NCI-H524 treated with DMSO at 0.1 percent for 48 hours (cell line): ENCODE measurements around the gene NANS.
"Not testable (repeated sequence)": the region's sequence is repeated elsewhere in the genome, so short reads cannot be mapped to it uniquely, and the experiment has no call there.

ENCODE experiments used
- DNase-seq: peaks from one replicate; lab custom pipeline; 2025; lab: John Stamatoyannopoulos, UW

Gene NANS

GRCh38 chr9:98101416-98101815 is 44.9 kb downstream of the NANS start:
- no peak for DNase-seq

- DNase-seq = no peak
Measured at GRCh38 chr9:98101868-98102273, 45.3 kb downstream of the NANS start.

- no peak for DNase-seq
Measured at GRCh38 chr9:98104445-98104881, 47.9 kb downstream of the NANS start.

- DNase-seq = no peak
Measured at GRCh38 chr9:98105006-98105405, 48.5 kb downstream of the NANS start.

GRCh38 chr9:98107926-98108325 is 51.4 kb downstream of the NANS start:
- no peak for DNase-seq

- DNase-seq = no peak
Measured at GRCh38 chr9:98108531-98109031, 52.0 kb downstream of the NANS start.

GRCh38 chr9:98109052-98109451 is 52.5 kb downstream of the NANS start:
- no peak for DNase-seq

GRCh38 chr9:98117097-98117496 is 60.6 kb downstream of the NANS start:
- not testable (repeated sequence) for DNase-seq

GRCh38 chr9:98117984-98118639 is 61.6 kb downstream of the NANS start:
- DNase-seq = peak; percentile 82

- peak; percentile 31 for DNase-seq
Measured at GRCh38 chr9:98118640-98119601, 62.4 kb downstream of the NANS start, which contains the start of gene TRIM14. Gene TRIM14 (minus strand): TSS chr9:98119222. CDS start chr9:98119188, 34 bp downstream.

GRCh38 chr9:98120476-98120875 is 63.9 kb downstream of the NANS start:
- DNase-seq = no peak

GRCh38 chr9:98121058-98121457 is 64.5 kb downstream of the NANS start:
- DNase-seq = no peak

GRCh38 chr9:98124091-98124490 is 67.6 kb downstream of the NANS start:
- DNase-seq = not testable (repeated sequence)

- DNase-seq = no peak
Measured at GRCh38 chr9:98124637-98125426, 68.3 kb downstream of the NANS start.

GRCh38 chr9:98127226-98127625 is 70.7 kb downstream of the NANS start:
- no peak for DNase-seq

- DNase-seq = no peak
Measured at GRCh38 chr9:98128316-98128715, 71.8 kb downstream of the NANS start.

- no peak for DNase-seq
Measured at GRCh38 chr9:98129451-98129881, 72.9 kb downstream of the NANS start.

- not testable (repeated sequence) for DNase-seq
Measured at GRCh38 chr9:98130060-98130459, 73.5 kb downstream of the NANS start.

GRCh38 chr9:98130576-98131228 is 74.2 kb downstream of the NANS start:
- DNase-seq = no peak

- no peak for DNase-seq
Measured at GRCh38 chr9:98132158-98132557, 75.6 kb downstream of the NANS start.
